A673 (cell line): ENCODE results near the gene EMC1. TPM values are rescaled to one million over a fixed set of nuclear protein-coding genes. Genes with fewer than 3 reads are reported as not detected.

ENCODE experiments used
- BruUV-seq: library from RNA; stranded (reverse); fragments of 400-500 nt; replicated peaks from 2 replicates; lab custom pipeline; 2021; lab: Mats Ljungman, UMichigan
- CTCF ChIA-PET: fragments of 300-600 bp; sonication (Branson Sonifier 250); formaldehyde crosslinking; loops from one replicate; lab custom pipeline; 2022; ENCODE audit warnings: antibody characterized with exemption; lab: Charles Lee
- POLR2A ChIA-PET: fragments of 300-600 bp; sonication (Branson Sonifier 250); formaldehyde crosslinking; loops from one replicate; lab custom pipeline; 2022; ENCODE audit warnings: antibody characterized with exemption; ENCODE audit not compliant: low non-redundant PET; lab: Charles Lee
- DNase-seq: peaks from one replicate; pipeline ENCODE4 v3.0.0-alpha.2; 2015; ENCODE audit warnings: low spot score
- H3K27ac ChIP-seq: fragments of 200-600 bp; sonication (generic); 2 replicates; pipeline ENCODE4 v1.5.1; 2016; ENCODE audit warnings: mixed run types, low read depth, mild to moderate bottlenecking, mixed read lengths, antibody characterized with exemption, low read length; ENCODE audit not compliant: poor library complexity, severe bottlenecking
- H3K27me3 ChIP-seq: fragments of 200-600 bp; sonication (generic); replicated peaks from 2 replicates; pipeline ENCODE4 v1.6.1; 2017; ENCODE audit warnings: mixed run types, low read depth, mild to moderate bottlenecking, mixed read lengths, antibody characterized with exemption, low read length; ENCODE audit not compliant: insufficient read depth, poor library complexity
- H3K36me3 ChIP-seq: fragments of 200-600 bp; sonication (generic); 2 replicates; pipeline ENCODE4 v1.6.1; 2016; ENCODE audit warnings: mixed run types, mild to moderate bottlenecking, mixed read lengths, antibody characterized with exemption, low read length; ENCODE audit not compliant: insufficient read depth, poor library complexity, severe bottlenecking
- H3K4me1 ChIP-seq: fragments of 200-600 bp; sonication (generic); 2 replicates; pipeline ENCODE4 v1.6.1; 2017; ENCODE audit warnings: mixed run types, mild to moderate bottlenecking, mixed read lengths, antibody characterized with exemption, low read length; ENCODE audit not compliant: insufficient read depth, poor library complexity, severe bottlenecking
- H3K4me3 ChIP-seq: fragments of 200-600 bp; sonication (generic); 2 replicates; pipeline ENCODE4 v1.5.1; 2016; ENCODE audit warnings: low read depth, mixed run types, mild to moderate bottlenecking, mixed read lengths, low read length; ENCODE audit not compliant: poor library complexity, severe bottlenecking
- H3K9me3 ChIP-seq: fragments of 200-600 bp; sonication (generic); 2 replicates; pipeline ENCODE4 v1.6.1; 2016; ENCODE audit warnings: mixed run types, low read depth, mild to moderate bottlenecking, mixed read lengths, antibody characterized with exemption, low read length; ENCODE audit not compliant: poor library complexity, severe bottlenecking
- CTCF ChIP-seq: fragments of 300-800, 200-600 bp; sonication (generic); conservative IDR thresholded peaks from 2 replicates; pipeline ENCODE4 v1.5.1; 2017; ENCODE audit warnings: low read depth, mild to moderate bottlenecking, antibody characterized with exemption, low read length, moderate library complexity, mixed read lengths
- EZH2 ChIP-seq: fragments of 200-600 bp; sonication (generic); IDR thresholded peaks from 2 replicates; pipeline ENCODE4 v1.6.1; 2017; ENCODE audit warnings: borderline replicate concordance, low read depth, mild to moderate bottlenecking, mixed read lengths, antibody characterized with exemption, low read length; ENCODE audit not compliant: poor library complexity, severe bottlenecking
- intact Hi-C: fragments of 100-400 bp; cut with micrococcal nuclease; formaldehyde crosslinking; loops from one replicate; pipeline ENCODE4 v1.10.0; 2022; ENCODE audit not compliant: unreplicated experiment
- total RNA-seq: library from RNA; stranded (reverse); gene quantifications from 2 replicates; pipeline ENCODE4 v1.2.3, GENCODE V29; 2021

Gene EMC1
- total RNA-seq, 1 experiment from 2014 or later, result 84.3 TPM

- H3K27ac ChIP-seq, result no peak overlapping the region
- BruUV-seq, result no TSS peak
- TF ChIP-seq CTCF, result no peak
- no peak for TF ChIP-seq EZH2
- H3K4me3 ChIP-seq, result no peak overlapping the region
- no peaks in the 10 kb centered on the region for H3K27me3 ChIP-seq
- no peaks in the 10 kb centered on the region for H3K9me3 ChIP-seq
- intact Hi-C loops, result no loop called here
- ChIA-PET POLR2A (no interaction called here), CTCF (interaction anchor here (0.7 kb wide), 1 partner anchor 14 kb away, joined by 3 read pairs; no protein-coding TSS in a partner anchor)
- DNase-seq, result no peak
- peaks cover 82% of the 10 kb centered on the region for H3K36me3 ChIP-seq
- H3K4me1 ChIP-seq, result no peaks in the 10 kb centered on the region
Observed at GRCh38 chr1:19191811-19192210, 59.5 kb downstream of the EMC1 start.

- Histone ChIP-seq H3K4me3 (no peak overlapping the region), H3K36me3 (peaks cover 84% of the 10 kb centered on the region), H3K4me1 (no peaks in the 10 kb centered on the region), H3K9me3 (no peaks in the 10 kb centered on the region), H3K27me3 (no peaks in the 10 kb centered on the region), H3K27ac (no peak overlapping the region)
- CTCF ChIA-PET, result interaction anchor here (0.6 kb wide), 1 partner anchor 9 kb away, joined by 3 read pairs; no protein-coding TSS in a partner anchor
- POLR2A ChIA-PET, result no interaction called here
- no peak for TF ChIP-seq EZH2
- TF ChIP-seq CTCF, result no peak
- BruUV-seq, result no TSS peak
- intact Hi-C loops, result no loop called here
- DNase-seq, result no peak
Observed at GRCh38 chr1:19190468-19190867, 60.9 kb downstream of the EMC1 start.

GRCh38 chr1:19189270-19189669 is 62.1 kb downstream of the EMC1 start:
- Histone ChIP-seq H3K4me3 (no peak overlapping the region), H3K36me3 (peaks cover 91% of the 10 kb centered on the region), H3K27me3 (no peaks in the 10 kb centered on the region), H3K4me1 (no peaks in the 10 kb centered on the region), H3K27ac (no peak overlapping the region), H3K9me3 (no peaks in the 10 kb centered on the region)
- CTCF ChIA-PET, result no interaction called here
- intact Hi-C loops, result no loop called here
- no peak for DNase-seq
- no peak for TF ChIP-seq CTCF
- BruUV-seq, result no TSS peak
- POLR2A ChIA-PET, result no interaction called here
